ENCODE data around the gene YWHAG.

Gene YWHAG

DNA sequence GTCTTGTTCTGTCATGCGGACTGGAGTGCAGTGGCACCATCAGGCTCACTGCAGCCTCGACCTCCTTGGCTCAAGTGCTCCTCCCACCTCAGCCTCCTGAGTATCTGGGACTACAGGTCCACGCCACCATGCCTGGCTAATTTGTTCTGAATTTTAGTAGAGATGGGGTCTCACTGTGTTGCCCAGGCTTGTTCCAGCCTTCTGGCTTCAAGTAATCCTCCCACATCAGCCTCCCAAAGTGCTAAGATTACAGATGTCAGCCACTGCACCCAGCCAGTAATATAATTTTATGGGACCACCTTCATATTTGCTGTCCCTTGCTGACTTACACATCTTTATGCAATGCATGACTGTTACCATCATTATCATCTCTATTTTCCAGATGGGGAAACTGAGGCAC is 57.8 kb downstream of the YWHAG start:
- H3K9me3 ChIP-seq (ENCODE audit: insufficient read depth, low read depth, low read length) = no peaks in the 10 kb centered on the region
- no peak overlapping the region for H3K4me2 ChIP-seq (ENCODE audit: low read depth, low read length, poor library complexity, severe bottlenecking)
- peaks cover 15% of the 10 kb centered on the region for H3K4me1 ChIP-seq (ENCODE audit: insufficient read depth, low read length, poor library complexity, severe bottlenecking)
- no peak for TF ChIP-seq EZH2phosphoT487 (IDR thresholded peaks at IDR 0.05; ENCODE audit: borderline replicate concordance)
- TF ChIP-seq, protein P1, sequence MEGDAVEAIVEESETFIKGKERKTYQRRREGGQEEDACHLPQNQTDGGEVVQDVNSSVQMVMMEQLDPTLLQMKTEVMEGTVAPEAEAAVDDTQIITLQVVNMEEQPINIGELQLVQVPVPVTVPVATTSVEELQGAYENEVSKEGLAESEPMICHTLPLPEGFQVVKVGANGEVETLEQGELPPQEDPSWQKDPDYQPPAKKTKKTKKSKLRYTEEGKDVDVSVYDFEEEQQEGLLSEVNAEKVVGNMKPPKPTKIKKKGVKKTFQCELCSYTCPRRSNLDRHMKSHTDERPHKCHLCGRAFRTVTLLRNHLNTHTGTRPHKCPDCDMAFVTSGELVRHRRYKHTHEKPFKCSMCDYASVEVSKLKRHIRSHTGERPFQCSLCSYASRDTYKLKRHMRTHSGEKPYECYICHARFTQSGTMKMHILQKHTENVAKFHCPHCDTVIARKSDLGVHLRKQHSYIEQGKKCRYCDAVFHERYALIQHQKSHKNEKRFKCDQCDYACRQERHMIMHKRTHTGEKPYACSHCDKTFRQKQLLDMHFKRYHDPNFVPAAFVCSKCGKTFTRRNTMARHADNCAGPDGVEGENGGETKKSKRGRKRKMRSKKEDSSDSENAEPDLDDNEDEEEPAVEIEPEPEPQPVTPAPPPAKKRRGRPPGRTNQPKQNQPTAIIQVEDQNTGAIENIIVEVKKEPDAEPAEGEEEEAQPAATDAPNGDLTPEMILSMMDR (conservative IDR thresholded peaks at IDR 0.05; ENCODE audit: low read length) = no peak
- H4K20me1 ChIP-seq (ENCODE audit: insufficient read depth, low read length, poor library complexity, severe bottlenecking) = no peaks in the 10 kb centered on the region
- no peak overlapping the region for H3K4me3 ChIP-seq (ENCODE audit: low read length, poor library complexity, severe bottlenecking)
- H2AFZ ChIP-seq (ENCODE audit: low read length) = no peak overlapping the region
- no peaks in the 10 kb centered on the region for H3K36me3 ChIP-seq (ENCODE audit: insufficient read depth, low read length)
- H3F3A ChIP-seq (ENCODE audit: low read depth) = no peaks in the 10 kb centered on the region
- peaks cover 15% of the 10 kb centered on the region; the same call in 1 of the 2 replicates for H3K79me2 ChIP-seq (ENCODE audit: insufficient read depth, low read length)
- no peak overlapping the region for H3K9ac ChIP-seq (ENCODE audit: low read depth, low read length, poor library complexity, severe bottlenecking)
- H3K27me3 ChIP-seq (ENCODE audit: insufficient read depth, low read length, poor library complexity, severe bottlenecking) = no peaks in the 10 kb centered on the region
- H3K9me2 ChIP-seq (replicated peaks; ENCODE audit: low read depth, low read length) = no peaks in the 10 kb centered on the region

DNA sequence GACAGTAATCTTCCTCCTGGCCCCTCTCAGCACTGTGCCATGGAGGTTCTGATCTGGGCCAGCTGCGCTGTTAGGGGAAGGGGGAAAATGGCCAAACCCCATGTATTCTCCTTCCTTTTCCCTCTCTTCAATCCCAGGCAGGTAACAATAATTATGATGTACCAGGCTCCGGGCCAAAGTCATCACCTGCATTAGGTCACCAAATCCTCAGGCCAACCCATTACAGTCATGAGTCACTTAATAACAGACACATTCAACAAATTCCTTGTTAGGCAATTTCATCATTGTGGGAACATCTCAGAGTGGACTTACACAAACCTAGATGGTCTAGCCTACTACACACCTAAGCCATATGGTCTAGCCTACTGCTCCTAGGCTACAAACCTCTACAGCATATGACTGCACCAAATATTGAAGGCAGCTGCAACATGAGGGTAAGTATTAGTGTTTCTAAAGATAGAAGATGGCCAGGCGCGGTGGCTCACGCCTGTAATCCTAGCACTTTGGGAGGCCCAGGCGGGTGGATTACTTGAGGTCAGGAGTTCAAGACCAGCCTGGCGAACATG is 58.5 kb downstream of the YWHAG start:
- no peak overlapping the region for H3K9ac ChIP-seq (ENCODE audit: low read depth, low read length, poor library complexity, severe bottlenecking)
- no peak overlapping the region for H3K4me2 ChIP-seq (ENCODE audit: low read depth, low read length, poor library complexity, severe bottlenecking)
- H3K27me3 ChIP-seq (ENCODE audit: insufficient read depth, low read length, poor library complexity, severe bottlenecking) = no peaks in the 10 kb centered on the region
- no peaks in the 10 kb centered on the region for H3K9me3 ChIP-seq (ENCODE audit: insufficient read depth, low read depth, low read length)
- peaks cover 15% of the 10 kb centered on the region; the same call in 1 of the 2 replicates for H3K79me2 ChIP-seq (ENCODE audit: insufficient read depth, low read length)
- TF ChIP-seq EZH2phosphoT487 (IDR thresholded peaks at IDR 0.05; ENCODE audit: borderline replicate concordance) = no peak
- TF ChIP-seq, protein P1 (conservative IDR thresholded peaks at IDR 0.05; ENCODE audit: low read length) = no peak
- no peak overlapping the region for H3K4me3 ChIP-seq (ENCODE audit: low read length, poor library complexity, severe bottlenecking)
- peaks cover 15% of the 10 kb centered on the region for H3K4me1 ChIP-seq (ENCODE audit: insufficient read depth, low read length, poor library complexity, severe bottlenecking)
- no peaks in the 10 kb centered on the region for H3K9me2 ChIP-seq (replicated peaks; ENCODE audit: low read depth, low read length)
- H2AFZ ChIP-seq (ENCODE audit: low read length) = no peak overlapping the region
- H3F3A ChIP-seq (ENCODE audit: low read depth) = no peaks in the 10 kb centered on the region
- no peaks in the 10 kb centered on the region for H3K36me3 ChIP-seq (ENCODE audit: insufficient read depth, low read length)
- H4K20me1 ChIP-seq (ENCODE audit: insufficient read depth, low read length, poor library complexity, severe bottlenecking) = no peaks in the 10 kb centered on the region

DNA sequence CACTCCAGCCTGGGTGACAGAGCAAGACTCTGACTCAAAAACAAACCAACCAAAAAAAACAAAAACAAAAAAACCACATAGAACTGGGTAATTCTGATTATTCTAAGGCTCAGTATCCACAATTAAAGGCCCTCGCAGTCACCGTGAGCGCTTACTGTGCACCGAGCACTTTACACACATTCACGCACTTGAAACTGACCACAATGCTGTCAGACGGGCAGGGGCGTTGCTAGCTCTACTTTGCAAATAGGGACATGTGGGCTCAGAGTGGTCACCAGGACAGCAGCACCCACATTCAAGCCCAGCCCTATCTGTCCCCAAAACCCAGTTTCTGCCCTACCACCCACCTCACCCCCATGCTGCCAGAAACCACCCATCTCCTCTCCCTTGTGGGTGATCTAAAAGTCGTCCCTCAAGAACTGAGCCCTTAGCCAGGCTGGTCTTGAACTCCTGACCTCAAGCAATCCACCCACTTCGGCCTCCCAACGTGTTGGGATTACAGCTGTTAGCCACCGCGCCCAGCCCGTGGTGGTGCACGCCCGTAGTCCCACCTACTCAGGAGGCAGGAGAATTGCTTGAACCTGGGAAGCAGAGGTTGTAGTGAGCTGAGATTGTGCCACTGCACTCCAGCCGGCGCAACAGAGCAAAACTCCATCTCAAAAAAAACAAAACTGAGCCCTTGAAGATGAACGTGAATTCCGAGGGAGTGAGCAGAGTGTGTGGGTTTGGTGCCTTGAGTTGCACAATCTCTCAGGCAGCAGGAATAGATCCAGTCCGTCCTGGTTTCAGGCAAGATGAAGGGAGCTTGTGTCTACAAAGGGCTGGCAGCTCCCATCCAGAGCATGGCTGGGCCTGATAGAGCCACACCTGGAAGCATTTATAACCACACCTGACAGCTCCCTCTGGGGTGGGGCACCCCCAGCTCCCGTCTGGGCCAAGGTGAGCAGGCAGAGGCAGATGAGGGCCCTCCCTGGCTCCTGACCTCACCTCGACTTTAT is 61.7 kb downstream of the YWHAG start:
- H2AFZ ChIP-seq (ENCODE audit: low read length) = no peak overlapping the region
- H4K20me1 ChIP-seq (ENCODE audit: insufficient read depth, low read length, poor library complexity, severe bottlenecking) = no peaks in the 10 kb centered on the region
- no peaks in the 10 kb centered on the region for H3K9me3 ChIP-seq (ENCODE audit: insufficient read depth, low read depth, low read length)
- no peak overlapping the region for H3K4me2 ChIP-seq (ENCODE audit: low read depth, low read length, poor library complexity, severe bottlenecking)
- no peaks in the 10 kb centered on the region for H3K9me2 ChIP-seq (replicated peaks; ENCODE audit: low read depth, low read length)
- TF ChIP-seq EZH2phosphoT487 (IDR thresholded peaks at IDR 0.05; ENCODE audit: borderline replicate concordance) = no peak
- TF ChIP-seq, protein P1 (conservative IDR thresholded peaks at IDR 0.05; ENCODE audit: low read length) = no peak
- no peak overlapping the region for H3K9ac ChIP-seq (ENCODE audit: low read depth, low read length, poor library complexity, severe bottlenecking)
- H3K4me3 ChIP-seq (ENCODE audit: low read length, poor library complexity, severe bottlenecking) = no peak overlapping the region
- no peaks in the 10 kb centered on the region for H3K36me3 ChIP-seq (ENCODE audit: insufficient read depth, low read length)
- no peaks in the 10 kb centered on the region for H3K79me2 ChIP-seq (ENCODE audit: insufficient read depth, low read length)
- H3K27me3 ChIP-seq (ENCODE audit: insufficient read depth, low read length, poor library complexity, severe bottlenecking) = no peaks in the 10 kb centered on the region
- H3K4me1 ChIP-seq (ENCODE audit: insufficient read depth, low read length, poor library complexity, severe bottlenecking) = peaks cover 4% of the 10 kb centered on the region
- no peaks in the 10 kb centered on the region for H3F3A ChIP-seq (ENCODE audit: low read depth)
